Caco-2 (cell line): ENCODE results near the gene SLC22A6. TPM values are rescaled to one million over a fixed set of nuclear protein-coding genes. Genes with fewer than 3 reads are reported as not detected.

Experiments used
- BruUV-seq: library from RNA; stranded (reverse); fragments of 400-500 nt; replicated peaks from 2 replicates; lab custom pipeline; 2021; lab: Mats Ljungman, UMichigan
- CTCF ChIA-PET: fragments of 300-600 bp; sonication (Branson Sonifier 250); formaldehyde crosslinking; loops from one replicate; lab custom pipeline; 2022; ENCODE audit warnings: antibody characterized with exemption; lab: Charles Lee
- POLR2A ChIA-PET: fragments of 300-600 bp; sonication (Branson Sonifier 250); formaldehyde crosslinking; loops from one replicate; lab custom pipeline; 2022; ENCODE audit warnings: antibody characterized with exemption; lab: Charles Lee
- DNase-seq, 2 experiments: peaks; one replicate each; pipeline versions ENCODE4 v3.0.0 to v3.0.0-alpha.2; 2020 to 2022
- H3K27me3 ChIP-seq: replicated peaks from 2 replicates; pipeline ENCODE4 v1.6.0; 2011; ENCODE audit warnings: low read length; ENCODE audit not compliant: control insufficient read depth, insufficient read depth
- H3K36me3 ChIP-seq: 2 replicates; pipeline ENCODE4 v1.5.1; 2011; ENCODE audit warnings: low read length; ENCODE audit not compliant: control insufficient read depth, insufficient read depth
- H3K4me1 ChIP-seq: fragments of 250-450 bp; sonication (Bioruptor Pico); 2 replicates; pipeline ENCODE4 v1.5.1; 2020; ENCODE audit warnings: mild to moderate bottlenecking
- H3K4me3 ChIP-seq: 2 replicates; pipeline ENCODE4 v1.5.1; 2011; ENCODE audit warnings: low read depth, mild to moderate bottlenecking, control low read depth, low read length
- H3K9me3 ChIP-seq: fragments of 250-450 bp; sonication (Bioruptor Pico); 2 replicates; pipeline ENCODE4 v1.5.1; 2020; ENCODE audit warnings: mild to moderate bottlenecking, moderate library complexity
- H3K27ac Mint-ChIP-seq: one replicate; pipeline ENCODE4 v1.8.0; 2022; ENCODE audit warnings: mixed read lengths; ENCODE audit not compliant: unreplicated experiment
- H3K27me3 Mint-ChIP-seq: one replicate; pipeline ENCODE4 v1.8.0; 2022; ENCODE audit warnings: mixed read lengths; ENCODE audit not compliant: insufficient read depth, unreplicated experiment
- H3K36me3 Mint-ChIP-seq: one replicate; pipeline ENCODE4 v1.8.0; 2022; ENCODE audit warnings: mild to moderate bottlenecking, mixed read lengths; ENCODE audit not compliant: insufficient read depth, unreplicated experiment
- H3K4me1 Mint-ChIP-seq: one replicate; pipeline ENCODE4 v1.8.0; 2022; ENCODE audit warnings: low read depth, mixed read lengths; ENCODE audit not compliant: unreplicated experiment
- H3K4me3 Mint-ChIP-seq: one replicate; pipeline ENCODE4 v1.8.0; 2022; ENCODE audit warnings: mild to moderate bottlenecking, moderate library complexity, mixed read lengths; ENCODE audit not compliant: unreplicated experiment
- H3K9me3 Mint-ChIP-seq: one replicate; pipeline ENCODE4 v1.8.0; 2022; ENCODE audit warnings: mixed read lengths; ENCODE audit not compliant: unreplicated experiment
- CTCF ChIP-seq, 2 experiments: fragments of 200-600 bp in 1 of 2; IDR thresholded peaks; 1 replicate in 1 of 2; 2 replicates in 1 of 2; pipeline versions ENCODE4 v1.5.1 to v1.8.0; 2011 to 2022; ENCODE audit warnings: antibody characterized with exemption in 1 of 2, control low read depth in 1 of 2, inconsistent platforms in 1 of 2, low read depth in 1 of 2, low read length in 1 of 2, mild to moderate bottlenecking in 1 of 2, moderate library complexity in 1 of 2; ENCODE audit not compliant: insufficient read depth in 1 of 2, severe bottlenecking in 1 of 2, unreplicated experiment in 1 of 2
- intact Hi-C: fragments of 100-400 bp; cut with micrococcal nuclease; formaldehyde crosslinking; loops from one replicate; pipeline ENCODE4 v1.10.0; 2022; ENCODE audit not compliant: unreplicated experiment
- total RNA-seq: library from RNA; stranded (reverse); gene quantifications from 2 replicates; pipeline ENCODE4 v1.2.3, GENCODE V29; 2022

Gene SLC22A6
- total RNA-seq, 1 experiment from 2014 or later = not detected

- Mint-ChIP-seq H3K27ac (no peak overlapping the region), H3K9me3 (no peaks in the 10 kb centered on the region), H3K27me3 (no peaks in the 10 kb centered on the region), H3K4me1 (no peaks in the 10 kb centered on the region), H3K4me3 (no peak overlapping the region), H3K36me3 (no peaks in the 10 kb centered on the region)
- POLR2A ChIA-PET = no interaction called here
- no peak for DNase-seq
- Histone ChIP-seq H3K9me3 (no peaks in the 10 kb centered on the region), H3K4me1 (peaks cover 6% of the 10 kb centered on the region; the same call in 1 of the 2 replicates), H3K27me3 (no peaks in the 10 kb centered on the region), H3K36me3 (no peaks in the 10 kb centered on the region), H3K4me3 (no peak overlapping the region)
- CTCF ChIA-PET = no interaction called here
- intact Hi-C loops = no loop called here
- no TSS peak for BruUV-seq
- no peak for TF ChIP-seq CTCF (IDR thresholded peaks at IDR 0.05; ENCODE audit: insufficient read depth in 1 of 2, low read depth in 1 of 2, low read length in 1 of 2, severe bottlenecking in 1 of 2, unreplicated experiment in 1 of 2)
These were observed 16.7 kb upstream of the SLC22A6 start for GRCh38 chr11:63001456-63001855.

GRCh38 chr11:62999649-63000048 lies 14.9 kb upstream of the SLC22A6 start:
- H3K9me3 Mint-ChIP-seq = no peaks in the 10 kb centered on the region
- no peaks in the 10 kb centered on the region for H3K27me3 Mint-ChIP-seq
- no peaks in the 10 kb centered on the region for H3K27me3 ChIP-seq
- intact Hi-C loops = no loop called here
- H3K4me1 ChIP-seq = peaks cover 6% of the 10 kb centered on the region; the same call in 1 of the 2 replicates
- CTCF ChIA-PET = interaction anchor here (0.7 kb wide), 1 partner anchor 25 kb away, joined by 6 read pairs; no protein-coding TSS in a partner anchor
- H3K4me3 Mint-ChIP-seq = no peak overlapping the region
- H3K36me3 ChIP-seq = no peaks in the 10 kb centered on the region
- DNase-seq = no peak
- H3K4me3 ChIP-seq = no peak overlapping the region
- no peaks in the 10 kb centered on the region for H3K36me3 Mint-ChIP-seq
- no peaks in the 10 kb centered on the region for H3K9me3 ChIP-seq
- H3K27ac Mint-ChIP-seq = no peak overlapping the region
- BruUV-seq = no TSS peak
- POLR2A ChIA-PET = no interaction called here
- H3K4me1 Mint-ChIP-seq = no peaks in the 10 kb centered on the region
- TF ChIP-seq CTCF (IDR thresholded peaks at IDR 0.05; ENCODE audit: insufficient read depth in 1 of 2, low read depth in 1 of 2, low read length in 1 of 2, severe bottlenecking in 1 of 2, unreplicated experiment in 1 of 2) = no peak

GRCh38 chr11:62999156-62999555 lies 14.4 kb upstream of the SLC22A6 start:
- peaks cover 6% of the 10 kb centered on the region; the same call in 1 of the 2 replicates for H3K4me1 ChIP-seq
- H3K27ac Mint-ChIP-seq = no peak overlapping the region
- H3K9me3 Mint-ChIP-seq = no peaks in the 10 kb centered on the region
- no peaks in the 10 kb centered on the region for H3K27me3 ChIP-seq
- ChIA-PET CTCF (no interaction called here), POLR2A (no interaction called here)
- no peaks in the 10 kb centered on the region for H3K27me3 Mint-ChIP-seq
- intact Hi-C loops = no loop called here
- BruUV-seq = no TSS peak
- no peaks in the 10 kb centered on the region for H3K4me1 Mint-ChIP-seq
- H3K9me3 ChIP-seq = no peaks in the 10 kb centered on the region
- H3K36me3 Mint-ChIP-seq = no peaks in the 10 kb centered on the region
- no peaks in the 10 kb centered on the region for H3K36me3 ChIP-seq
- no peak for DNase-seq
- H3K4me3 ChIP-seq = no peak overlapping the region
- H3K4me3 Mint-ChIP-seq = no peak overlapping the region
- TF ChIP-seq CTCF (IDR thresholded peaks at IDR 0.05; ENCODE audit: insufficient read depth in 1 of 2, low read depth in 1 of 2, low read length in 1 of 2, severe bottlenecking in 1 of 2, unreplicated experiment in 1 of 2) = no peak
